Keratinocyte (primary cell): ENCODE measurements around the gene ECEL1. TPM values are rescaled to one million over a fixed set of nuclear protein-coding genes. Genes with fewer than 3 reads are reported as not detected.

Experiments used
- DNase-seq: peaks from one replicate; pipeline ENCODE4 v3.0.0-alpha.2; 2011; ENCODE audit warnings: low read depth, missing footprints, low spot score
- FAIRE-seq: peaks from 2 replicates; lab custom pipeline; 2011; peaks lifted over from hg19 to GRCh38; lab: Jason Lieb, UNC
- H2AFZ ChIP-seq: 2 replicates; pipeline ENCODE4 v1.6.0; 2012; ENCODE audit warnings: low read length, control low read depth, inconsistent platforms; ENCODE audit not compliant: control insufficient read depth
- H3K27ac ChIP-seq: 2 replicates; pipeline ENCODE4 v1.5.1; 2011; ENCODE audit warnings: low read length; ENCODE audit not compliant: control insufficient read depth, insufficient read depth
- H3K27me3 ChIP-seq: 3 replicates; pipeline ENCODE4 v1.6.0; 2011; ENCODE audit warnings: low read length; ENCODE audit not compliant: control insufficient read depth, insufficient read depth; ENCODE audit errors: extremely low read depth
- H3K36me3 ChIP-seq, 2 experiments: 2 replicates in 1 of 2; 3 replicates in 1 of 2; pipeline ENCODE4 v1.5.1; 2011; ENCODE audit warnings: low read length in 2 of 2, mild to moderate bottlenecking in 1 of 2; ENCODE audit not compliant: control insufficient read depth in 2 of 2, insufficient read depth in 2 of 2; ENCODE audit errors: extremely low read depth in 1 of 2
- H3K4me1 ChIP-seq: 3 replicates; pipeline ENCODE4 v1.5.1; 2011; ENCODE audit warnings: low read length; ENCODE audit not compliant: control insufficient read depth, insufficient read depth; ENCODE audit errors: extremely low read depth
- H3K4me2 ChIP-seq: 3 replicates; pipeline ENCODE4 v1.6.0; 2011; ENCODE audit warnings: low read depth, low read length; ENCODE audit not compliant: control insufficient read depth, insufficient read depth; ENCODE audit errors: extremely low read depth
- H3K4me3 ChIP-seq, 3 experiments: fragments of 200-600 bp in 1 of 3; sonication (generic) in 1 of 3; 2 replicates in 2 of 3; 3 replicates in 1 of 3; pipeline ENCODE4 v1.5.1; 2011 to 2016; ENCODE audit warnings: low read length in 3 of 3, mild to moderate bottlenecking in 3 of 3, control low read depth in 2 of 3, inconsistent platforms in 1 of 3, low read depth in 1 of 3, mixed read lengths in 1 of 3, mixed run types in 1 of 3, moderate library complexity in 1 of 3; ENCODE audit not compliant: control insufficient read depth in 2 of 3, insufficient read depth in 2 of 3; ENCODE audit errors: extremely low read depth in 1 of 3
- H3K79me2 ChIP-seq: 2 replicates; pipeline ENCODE4 v1.6.0; 2012; ENCODE audit warnings: low read length; ENCODE audit not compliant: control insufficient read depth, insufficient read depth
- H3K9ac ChIP-seq: 3 replicates; pipeline ENCODE4 v1.6.0; 2011; ENCODE audit warnings: low read length; ENCODE audit not compliant: control insufficient read depth, insufficient read depth; ENCODE audit errors: extremely low read depth
- H3K9me1 ChIP-seq: 3 replicates; pipeline ENCODE4 v1.6.0; 2011; ENCODE audit warnings: low read length; ENCODE audit not compliant: control insufficient read depth, insufficient read depth; ENCODE audit errors: extremely low read depth
- H3K9me3 ChIP-seq: 2 replicates; pipeline ENCODE4 v1.5.1; 2012; ENCODE audit warnings: low read depth, low read length; ENCODE audit not compliant: control insufficient read depth
- H4K20me1 ChIP-seq: 3 replicates; pipeline ENCODE4 v1.6.0; 2011; ENCODE audit warnings: low read length; ENCODE audit not compliant: control insufficient read depth, insufficient read depth; ENCODE audit errors: extremely low read depth
- CTCF ChIP-seq, 3 experiments: IDR thresholded peaks in 1 of 3; conservative IDR thresholded peaks in 1 of 3; optimal IDR thresholded peaks in 1 of 3; 2 replicates in 2 of 3; 3 replicates in 1 of 3; pipeline versions ENCODE3 to v1.5.1; 2011; ENCODE audit warnings: low read length in 3 of 3, mild to moderate bottlenecking in 3 of 3, moderate library complexity in 2 of 3, control low read depth in 1 of 3, inconsistent platforms in 1 of 3; ENCODE audit not compliant: insufficient read depth in 2 of 3; ENCODE audit errors: extremely low read depth in 1 of 3
- EZH2 ChIP-seq: IDR thresholded peaks from one replicate; pipeline ENCODE4 v1.6.1; 2012; ENCODE audit warnings: inconsistent platforms, mild to moderate bottlenecking, low read length, moderate library complexity
- dilution Hi-C: fragments of 300-500 bp; cut with MboI; formaldehyde crosslinking; loops from one replicate; pipeline ENCODE4 v1.7.0; 2020; ENCODE audit warnings: low sequenced_read_pairs; ENCODE audit not compliant: extremely low pct_ligation_motif_present
- polyA plus RNA-seq, 5 experiments: library from polyadenylated mRNA; depleted of rRNA in 3 of 5; stranded (reverse) in 3 of 5; stranded (forward) in 1 of 5; unstranded in 1 of 5; fragments of >200 nt; gene quantifications; 1 replicate in 1 of 5; 2 replicates in 3 of 5; 3 replicates in 1 of 5; pipeline versions ENCODE4 v1.2.1 to v1.2.3, GENCODE V29; 2011 to 2012; ENCODE audit warnings: missing spikeins in 2 of 5, low read depth in 1 of 5, low replicate concordance in 1 of 5

Gene ECEL1
- polyA plus RNA-seq, 1 donor (not counting 4 experiments of a cell fraction or from before 2014, with no cell fraction given): not detected

DNA sequence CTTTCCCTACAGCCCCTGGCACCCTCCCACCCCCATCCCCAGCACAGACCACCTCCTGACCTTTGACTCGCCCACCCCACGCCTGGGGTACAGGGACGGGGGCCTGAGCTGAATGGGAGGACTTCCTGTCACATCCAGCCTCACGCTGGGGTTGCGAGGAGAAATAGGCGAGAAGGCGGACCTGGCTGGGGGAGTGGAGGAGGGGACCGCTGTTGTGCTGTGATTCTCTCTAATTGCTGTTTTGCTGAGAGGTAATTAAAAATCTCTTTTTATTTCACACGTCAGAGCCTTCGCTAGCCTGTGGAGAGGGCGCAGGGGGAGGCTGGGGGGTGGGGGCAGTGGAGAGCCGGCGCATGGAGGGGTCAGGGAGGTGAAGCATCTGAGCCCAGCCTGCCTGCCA, 9.7 kb upstream of the ECEL1 start:
- Histone ChIP-seq H3K4me2 (no peak overlapping the region), H3K79me2 (no peaks in the 10 kb centered on the region), H4K20me1 (no peaks in the 10 kb centered on the region), H3K4me3 (no peak overlapping the region), H3K9me3 (no peaks in the 10 kb centered on the region), H3K27ac (no peak overlapping the region), H3K9me1 (no peaks in the 10 kb centered on the region), H3K27me3 (peaks cover 13% of the 10 kb centered on the region), H3K36me3 (no peaks in the 10 kb centered on the region), H3K4me1 (no peaks in the 10 kb centered on the region), H3K9ac (no peak overlapping the region), H2AFZ (no peak overlapping the region)
- no peak for DNase-seq
- FAIRE-seq: no peak
- TF ChIP-seq EZH2 (no peak), CTCF (optimal IDR thresholded peaks at IDR 0.05 in 1 of 3, IDR thresholded peaks at IDR 0.05 in 1 of 3, conservative IDR thresholded peaks at IDR 0.05 in 1 of 3; ENCODE audit: extremely low read depth in 1 of 3, insufficient read depth in 2 of 3, low read length in 3 of 3) (no peak)
- dilution Hi-C loops: no loop called here

- H3K4me2 ChIP-seq: no peak overlapping the region
- no peaks in the 10 kb centered on the region for H3K9me1 ChIP-seq
- no peak for FAIRE-seq
- no peak overlapping the region for H2AFZ ChIP-seq
- DNase-seq: no peak
- no peaks in the 10 kb centered on the region for H3K79me2 ChIP-seq
- no peak overlapping the region for H3K4me3 ChIP-seq
- no peaks in the 10 kb centered on the region for H3K36me3 ChIP-seq
- no peak overlapping the region for H3K27ac ChIP-seq
- peaks cover 9% of the 10 kb centered on the region for H3K27me3 ChIP-seq
- no peak for TF ChIP-seq CTCF (optimal IDR thresholded peaks at IDR 0.05 in 1 of 3, IDR thresholded peaks at IDR 0.05 in 1 of 3, conservative IDR thresholded peaks at IDR 0.05 in 1 of 3; ENCODE audit: extremely low read depth in 1 of 3, insufficient read depth in 2 of 3, low read length in 3 of 3)
- TF ChIP-seq EZH2: no peak
- H3K9me3 ChIP-seq: no peaks in the 10 kb centered on the region
- dilution Hi-C loops: no loop called here
- no peak overlapping the region for H3K9ac ChIP-seq
- no peaks in the 10 kb centered on the region for H4K20me1 ChIP-seq
- no peaks in the 10 kb centered on the region for H3K4me1 ChIP-seq
Observed at GRCh38 chr2:232496501-232497270, 9.1 kb upstream of the ECEL1 start.
